ENCODE results near the gene ZMYND8.

GRCh38 chr20:47187450-47188195, 168.9 kb downstream of the ZMYND8 start:
- TF ChIP-seq, protein P1, sequence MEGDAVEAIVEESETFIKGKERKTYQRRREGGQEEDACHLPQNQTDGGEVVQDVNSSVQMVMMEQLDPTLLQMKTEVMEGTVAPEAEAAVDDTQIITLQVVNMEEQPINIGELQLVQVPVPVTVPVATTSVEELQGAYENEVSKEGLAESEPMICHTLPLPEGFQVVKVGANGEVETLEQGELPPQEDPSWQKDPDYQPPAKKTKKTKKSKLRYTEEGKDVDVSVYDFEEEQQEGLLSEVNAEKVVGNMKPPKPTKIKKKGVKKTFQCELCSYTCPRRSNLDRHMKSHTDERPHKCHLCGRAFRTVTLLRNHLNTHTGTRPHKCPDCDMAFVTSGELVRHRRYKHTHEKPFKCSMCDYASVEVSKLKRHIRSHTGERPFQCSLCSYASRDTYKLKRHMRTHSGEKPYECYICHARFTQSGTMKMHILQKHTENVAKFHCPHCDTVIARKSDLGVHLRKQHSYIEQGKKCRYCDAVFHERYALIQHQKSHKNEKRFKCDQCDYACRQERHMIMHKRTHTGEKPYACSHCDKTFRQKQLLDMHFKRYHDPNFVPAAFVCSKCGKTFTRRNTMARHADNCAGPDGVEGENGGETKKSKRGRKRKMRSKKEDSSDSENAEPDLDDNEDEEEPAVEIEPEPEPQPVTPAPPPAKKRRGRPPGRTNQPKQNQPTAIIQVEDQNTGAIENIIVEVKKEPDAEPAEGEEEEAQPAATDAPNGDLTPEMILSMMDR (IDR thresholded peaks at IDR 0.05): no peak
- no peak for TF ChIP-seq POLR2AphosphoS5 (IDR thresholded peaks at IDR 0.05)
- no peak for TF ChIP-seq EP300 (IDR thresholded peaks at IDR 0.05; ENCODE audit: low read depth)
- no peak for TF ChIP-seq POLR2A (IDR thresholded peaks at IDR 0.05)
